Muscle of leg (tissue), 11 donors: ENCODE data around the gene KIF5C. TPM values are rescaled to one million over a fixed set of nuclear protein-coding genes. Genes with fewer than 3 reads are reported as not detected.

ENCODE experiments used
- DNase-seq: peaks from one replicate; pipeline ENCODE4 v3.0.0; 2013
- H3K27ac ChIP-seq: one replicate; pipeline ENCODE4 v1.5.1; 2013; ENCODE audit warnings: mild to moderate bottlenecking, low read length, control low read depth
- H3K27me3 ChIP-seq: one replicate; pipeline ENCODE4 v1.6.1; 2013; ENCODE audit warnings: low read length; ENCODE audit not compliant: control insufficient read depth, insufficient read depth
- H3K36me3 ChIP-seq: one replicate; pipeline ENCODE4 v1.6.1; 2013; ENCODE audit warnings: low read length; ENCODE audit not compliant: control insufficient read depth, insufficient read depth
- H3K4me1 ChIP-seq: one replicate; pipeline ENCODE4 v1.6.1; 2013; ENCODE audit warnings: low read length; ENCODE audit not compliant: control insufficient read depth, insufficient read depth
- H3K4me3 ChIP-seq: one replicate; pipeline ENCODE4 v1.5.1; 2013; ENCODE audit warnings: low read length, control low read depth
- H3K9me3 ChIP-seq: replicated peaks from 2 replicates; pipeline ENCODE4 v1.6.1; 2013; ENCODE audit warnings: low read depth, low read length; ENCODE audit not compliant: control insufficient read depth
- WGBS: methylation state at CpG from one replicate; pipeline ENCODE4 v1.1.5; 2013; ENCODE audit warnings: missing lambda C conversion rate; ENCODE audit not compliant: insufficient coverage; 5-methylcytosine and 5-hydroxymethylcytosine counted together
- polyA plus RNA-seq, 8 donors: library from polyadenylated mRNA; unstranded; fragments of 120-200 nt; gene quantifications; one replicate each; pipeline versions ENCODE4 v1.2.1 to v1.2.3, GENCODE V29; 2013; ENCODE audit warnings: inconsistent platforms in 1 of 8, low replicate concordance in 1 of 8; ENCODE audit not compliant: insufficient read length in 8 of 8, insufficient read depth in 1 of 8
- total RNA-seq: library from RNA; stranded (reverse); fragments of 120-200 nt; gene quantifications from one replicate; pipeline ENCODE4 v1.2.4, GENCODE V29; 2013

Gene KIF5C
- total and polyA plus RNA-seq, 9 donors: 0.66 to 2.0 (median 1.1) TPM

DNA sequence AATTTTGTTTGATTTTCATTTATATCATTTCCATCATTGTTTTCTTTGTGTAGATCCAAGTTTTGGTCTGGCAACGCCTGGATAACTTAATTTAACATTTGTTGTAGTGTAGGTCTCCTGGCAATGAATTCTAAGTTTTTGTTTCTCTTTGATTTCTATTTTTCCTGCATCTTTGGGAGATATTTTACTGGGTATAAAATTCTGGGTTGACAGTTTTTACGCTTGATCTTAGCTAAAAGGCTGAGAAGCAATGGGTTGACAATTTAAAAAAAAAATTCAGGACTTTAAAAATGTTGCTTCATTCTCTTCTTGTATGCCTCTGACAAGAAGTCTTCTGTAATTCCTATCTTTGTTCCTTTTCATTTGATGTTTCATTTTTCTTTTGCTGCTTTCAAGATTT is 172.1 kb downstream of the KIF5C start:
- no CpG with 5 or more reads among the region's 2 CpGs for WGBS
- no peaks in the 10 kb centered on the region for H3K36me3 ChIP-seq
- DNase-seq: no peak
- H3K27ac ChIP-seq: no peak overlapping the region
- H3K9me3 ChIP-seq: peaks cover 2% of the 10 kb centered on the region
- no peaks in the 10 kb centered on the region for H3K4me1 ChIP-seq
- H3K4me3 ChIP-seq: no peak overlapping the region
- H3K27me3 ChIP-seq: no peaks in the 10 kb centered on the region

DNA sequence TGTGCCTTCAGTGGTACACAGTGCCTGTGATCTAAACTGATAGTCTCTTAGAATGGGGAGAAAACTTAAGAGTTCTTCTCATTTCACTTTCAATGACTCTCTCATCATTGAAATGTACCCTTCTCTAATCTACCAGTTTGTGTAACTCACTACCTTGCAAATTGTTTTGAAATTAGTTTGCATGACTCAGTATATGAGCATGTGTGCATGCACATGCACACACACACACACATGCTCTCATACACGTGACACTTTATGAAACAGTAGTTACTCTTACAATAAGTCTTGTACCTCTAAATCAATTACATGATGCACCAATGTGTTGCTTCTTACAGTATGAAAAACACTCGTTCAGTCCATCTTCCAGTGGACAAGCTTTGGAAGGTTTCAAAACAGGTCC is 174.1 kb downstream of the KIF5C start:
- no peaks in the 10 kb centered on the region for H3K36me3 ChIP-seq
- WGBS: 100% methylated on average over 1 of the region's 2 CpGs
- H3K9me3 ChIP-seq: peaks cover 2% of the 10 kb centered on the region
- no peaks in the 10 kb centered on the region for H3K27me3 ChIP-seq
- no peak overlapping the region for H3K4me3 ChIP-seq
- DNase-seq: no peak
- no peak overlapping the region for H3K27ac ChIP-seq
- H3K4me1 ChIP-seq: no peaks in the 10 kb centered on the region

DNA sequence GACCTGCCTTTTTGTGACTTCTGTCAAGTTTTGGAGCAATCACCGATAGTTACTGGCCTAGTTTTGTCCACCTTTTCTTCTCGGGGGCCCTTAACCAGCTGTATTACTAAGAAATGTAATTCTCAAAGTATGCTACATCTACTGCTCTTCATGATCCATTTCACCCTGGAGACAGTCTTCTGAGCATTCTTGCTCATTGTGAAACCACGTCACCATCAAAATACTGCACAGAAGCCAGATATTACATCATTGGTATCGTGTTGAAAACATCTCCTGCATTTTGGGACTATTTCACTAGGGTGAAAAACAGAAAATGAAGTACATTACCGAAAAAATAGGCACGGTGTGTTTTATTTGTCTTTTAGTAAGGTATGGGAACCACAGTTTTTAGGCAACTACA is 175.2 kb downstream of the KIF5C start:
- peak; percentile 82 for DNase-seq
- 31% methylated on average over 3 of the region's 6 CpGs for WGBS
- Histone ChIP-seq H3K27me3 (no peaks in the 10 kb centered on the region), H3K4me3 (no peak overlapping the region), H3K27ac (no peak overlapping the region), H3K4me1 (no peaks in the 10 kb centered on the region), H3K36me3 (no peaks in the 10 kb centered on the region), H3K9me3 (peaks cover 2% of the 10 kb centered on the region)

DNA sequence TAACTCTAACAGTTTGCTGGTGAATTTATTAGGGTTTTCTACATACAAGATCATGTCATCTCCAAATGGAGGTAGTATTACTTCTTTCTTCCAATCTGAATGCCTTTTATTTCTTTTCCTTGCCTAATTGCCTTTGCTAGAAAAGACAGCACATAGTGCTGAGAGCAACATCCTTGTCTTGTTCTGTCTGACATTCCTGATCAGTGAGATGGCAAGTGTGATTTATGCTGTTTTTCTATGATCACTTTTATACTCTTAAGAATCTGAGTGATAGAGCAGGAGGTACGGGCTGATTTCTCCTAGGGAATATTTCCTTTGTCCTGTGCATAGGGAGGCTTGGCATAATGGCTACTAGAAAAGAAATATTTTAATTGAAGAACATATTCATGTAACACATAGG is 180.7 kb downstream of the KIF5C start:
- Histone ChIP-seq H3K36me3 (no peaks in the 10 kb centered on the region), H3K4me3 (no peak overlapping the region), H3K4me1 (no peaks in the 10 kb centered on the region), H3K9me3 (no peaks in the 10 kb centered on the region), H3K27ac (no peak overlapping the region), H3K27me3 (no peaks in the 10 kb centered on the region)
- DNase-seq: no peak
- no CpG with 5 or more reads among the region's 1 CpG for WGBS

DNA sequence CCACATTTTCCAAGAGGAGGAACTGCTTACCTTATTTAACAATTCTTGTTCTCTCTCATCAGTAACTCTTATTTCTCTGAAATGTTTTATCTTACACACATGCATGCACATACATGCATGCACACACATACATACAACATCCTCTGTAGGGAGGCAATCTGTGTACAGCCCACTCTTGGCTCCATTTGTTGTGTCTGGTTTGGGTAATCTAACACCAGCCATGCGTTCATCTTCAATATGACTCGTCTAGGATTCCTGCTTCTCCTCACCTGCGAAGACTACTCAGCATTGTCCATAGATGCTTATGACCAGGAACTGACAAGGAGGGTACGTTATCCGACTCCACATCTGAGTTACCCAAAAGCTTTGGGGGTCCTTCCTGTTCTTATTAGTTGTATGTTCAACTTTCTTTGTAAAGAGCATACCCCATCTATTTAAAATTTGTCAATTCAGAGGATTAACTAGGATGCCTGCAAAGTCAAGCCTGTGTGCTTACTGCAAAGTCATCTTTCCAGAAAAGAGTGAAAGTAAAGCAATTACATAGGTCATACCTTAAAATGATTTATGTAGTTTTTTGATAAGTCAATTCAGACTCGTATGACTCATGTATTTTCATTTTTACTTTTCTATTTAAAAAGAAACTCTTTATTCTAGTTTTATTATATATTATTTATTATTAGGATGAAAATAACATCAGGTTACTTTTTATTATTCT is 181.7 kb downstream of the KIF5C start:
- Histone ChIP-seq H3K4me3 (no peak overlapping the region), H3K27ac (no peak overlapping the region), H3K27me3 (no peaks in the 10 kb centered on the region), H3K9me3 (no peaks in the 10 kb centered on the region), H3K36me3 (no peaks in the 10 kb centered on the region), H3K4me1 (no peaks in the 10 kb centered on the region)
- 53% methylated on average over 3 of the region's 6 CpGs for WGBS
- DNase-seq: no peak

DNA sequence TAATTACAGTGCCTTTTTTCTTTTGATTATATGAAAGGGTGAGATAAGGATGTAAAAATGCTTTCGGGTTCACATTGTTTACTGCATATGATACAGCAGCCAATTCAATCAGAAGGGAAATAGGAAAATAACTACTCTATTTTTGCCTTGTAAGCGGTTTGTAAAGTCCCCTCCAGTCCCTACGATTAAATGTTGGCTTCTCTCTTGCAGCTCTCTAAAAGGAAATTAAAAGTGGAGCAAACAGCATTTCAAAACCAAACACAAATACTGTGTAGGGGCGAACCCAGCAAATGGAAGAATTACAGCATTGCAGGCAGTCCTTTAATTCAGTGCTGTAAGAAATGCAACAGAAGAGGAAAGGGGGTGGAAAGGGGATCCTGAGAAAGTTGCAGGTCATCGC is 182.4 kb downstream of the KIF5C start:
- Histone ChIP-seq H3K9me3 (no peaks in the 10 kb centered on the region), H3K4me1 (no peaks in the 10 kb centered on the region), H3K27ac (no peak overlapping the region), H3K27me3 (no peaks in the 10 kb centered on the region), H3K36me3 (no peaks in the 10 kb centered on the region), H3K4me3 (no peak overlapping the region)
- 67% methylated on average over 1 of the region's 5 CpGs for WGBS
- no peak for DNase-seq

DNA sequence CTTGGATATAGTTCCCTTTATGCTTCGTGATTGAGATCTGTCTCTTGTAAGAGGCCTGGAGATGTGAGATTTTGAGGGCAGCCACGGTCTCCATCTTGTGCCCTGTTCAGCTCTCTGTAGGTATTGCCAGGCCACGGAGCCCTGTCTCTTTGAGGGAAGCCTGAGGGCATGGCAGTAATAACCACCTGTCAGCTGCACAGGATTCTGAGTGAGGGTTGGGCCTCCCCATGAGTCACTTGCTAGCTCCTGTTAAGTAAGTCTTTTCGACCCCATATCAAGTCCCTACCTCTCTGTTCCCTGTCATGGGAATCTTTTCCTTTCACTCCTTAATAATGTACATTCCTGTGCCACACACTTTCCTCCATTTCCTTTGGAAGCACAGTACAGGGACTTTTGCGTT is 183.9 kb downstream of the KIF5C start:
- Histone ChIP-seq H3K9me3 (no peaks in the 10 kb centered on the region), H3K4me3 (no peak overlapping the region), H3K27ac (no peak overlapping the region), H3K36me3 (no peaks in the 10 kb centered on the region), H3K4me1 (no peaks in the 10 kb centered on the region), H3K27me3 (no peaks in the 10 kb centered on the region)
- WGBS: 63% methylated on average over 3 of the region's 5 CpGs
- no peak for DNase-seq

DNA sequence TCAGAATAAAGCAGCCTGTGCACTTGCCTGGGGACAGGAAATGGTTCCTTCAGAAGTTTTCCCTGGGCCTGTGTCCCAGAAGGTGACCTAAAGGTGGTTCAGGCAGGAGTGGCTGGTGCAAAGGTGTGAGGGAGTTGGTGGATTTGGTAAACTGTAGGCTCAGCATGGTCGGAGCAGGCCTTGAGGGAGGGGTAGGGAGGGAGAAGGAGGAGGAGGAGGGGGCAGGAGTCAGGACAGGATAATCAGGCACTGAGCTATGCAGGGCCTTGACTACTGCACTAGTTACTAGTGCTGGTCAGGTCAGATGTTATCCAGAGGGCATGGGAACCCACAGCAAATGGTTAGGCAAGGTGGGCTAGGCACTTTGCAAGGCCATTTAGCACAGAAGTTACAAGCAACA is 184.8 kb downstream of the KIF5C start:
- no peak for DNase-seq
- H3K4me3 ChIP-seq: no peak overlapping the region
- H3K36me3 ChIP-seq: no peaks in the 10 kb centered on the region
- H3K9me3 ChIP-seq: no peaks in the 10 kb centered on the region
- no peak overlapping the region for H3K27ac ChIP-seq
- 77% methylated on average over 1 of the region's 1 CpG for WGBS
- no peaks in the 10 kb centered on the region for H3K27me3 ChIP-seq
- H3K4me1 ChIP-seq: no peaks in the 10 kb centered on the region

DNA sequence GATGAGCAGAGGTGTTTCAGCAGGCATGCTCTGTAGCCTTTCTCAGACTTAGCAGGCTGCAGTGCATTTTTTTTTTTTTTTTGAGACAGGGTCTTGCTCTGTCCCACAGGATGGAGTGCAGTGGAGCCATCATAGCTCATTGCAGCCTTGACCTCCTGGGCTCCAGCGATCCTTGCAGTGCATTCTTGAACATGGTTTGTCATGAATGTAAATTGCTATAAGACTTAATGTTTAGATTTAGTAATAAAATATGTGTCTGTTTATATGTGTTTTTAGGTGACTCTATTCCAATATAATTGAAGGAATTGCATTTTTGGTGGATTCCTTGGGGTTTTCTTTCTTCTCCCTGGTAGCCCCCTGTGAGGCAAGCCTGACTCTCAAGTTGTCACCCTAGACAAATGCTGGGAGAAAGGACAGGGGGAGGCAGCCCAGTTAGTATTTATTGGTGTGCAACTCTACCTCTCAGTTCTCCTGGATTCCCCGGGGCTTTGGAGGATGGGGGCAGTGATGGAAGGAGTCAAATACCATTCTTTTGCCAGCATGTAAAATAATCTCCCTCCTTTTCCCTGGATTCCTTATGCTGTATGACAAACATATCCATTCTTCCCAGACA is 186.2 kb downstream of the KIF5C start:
- Histone ChIP-seq H3K4me3 (no peak overlapping the region), H3K27ac (no peak overlapping the region), H3K4me1 (no peaks in the 10 kb centered on the region), H3K27me3 (no peaks in the 10 kb centered on the region), H3K9me3 (no peaks in the 10 kb centered on the region), H3K36me3 (no peaks in the 10 kb centered on the region)
- no peak for DNase-seq
- no CpG with 5 or more reads among the region's 2 CpGs for WGBS

DNA sequence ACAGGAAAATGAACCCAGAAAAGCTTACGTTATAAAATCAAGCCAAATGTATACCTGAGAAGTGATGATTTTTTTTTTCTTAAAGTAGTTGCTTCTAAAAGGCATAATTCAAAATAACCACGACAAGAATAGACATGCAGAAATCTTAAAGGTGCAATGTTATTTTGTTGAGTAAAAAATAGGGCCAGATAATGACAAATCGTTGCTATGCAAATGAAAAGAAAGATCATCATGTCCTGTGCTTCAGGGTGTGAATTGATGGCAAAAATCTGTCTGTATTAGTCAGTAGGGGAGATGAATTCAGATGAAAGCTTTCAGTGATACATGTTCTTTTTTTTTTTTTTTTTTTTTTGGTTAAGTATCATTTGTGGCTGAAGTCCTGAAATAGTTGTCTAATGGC is 187.5 kb downstream of the KIF5C start:
- H3K9me3 ChIP-seq: no peaks in the 10 kb centered on the region
- H3K27me3 ChIP-seq: no peaks in the 10 kb centered on the region
- 100% methylated on average over 1 of the region's 3 CpGs for WGBS
- no peak for DNase-seq
- H3K4me3 ChIP-seq: no peak overlapping the region
- H3K4me1 ChIP-seq: no peaks in the 10 kb centered on the region
- H3K36me3 ChIP-seq: no peaks in the 10 kb centered on the region
- no peak overlapping the region for H3K27ac ChIP-seq
